DMS153 treated with DMSO at 0.1 percent for 48 hours (cell line): ENCODE results near the gene NEU4.
"Not testable (repeated sequence)": the region's sequence is repeated elsewhere in the genome, so short reads cannot be mapped to it uniquely, and the experiment has no call there.

Experiments
- DNase-seq: peaks from one replicate; lab custom pipeline; 2025; ENCODE audit not compliant: unreplicated experiment; lab: John Stamatoyannopoulos, UW

NEU4 gene

GRCh38 chr2:241812730-241813643, 4.0 kb downstream of the NEU4 start:
- no peak for DNase-seq

DNA sequence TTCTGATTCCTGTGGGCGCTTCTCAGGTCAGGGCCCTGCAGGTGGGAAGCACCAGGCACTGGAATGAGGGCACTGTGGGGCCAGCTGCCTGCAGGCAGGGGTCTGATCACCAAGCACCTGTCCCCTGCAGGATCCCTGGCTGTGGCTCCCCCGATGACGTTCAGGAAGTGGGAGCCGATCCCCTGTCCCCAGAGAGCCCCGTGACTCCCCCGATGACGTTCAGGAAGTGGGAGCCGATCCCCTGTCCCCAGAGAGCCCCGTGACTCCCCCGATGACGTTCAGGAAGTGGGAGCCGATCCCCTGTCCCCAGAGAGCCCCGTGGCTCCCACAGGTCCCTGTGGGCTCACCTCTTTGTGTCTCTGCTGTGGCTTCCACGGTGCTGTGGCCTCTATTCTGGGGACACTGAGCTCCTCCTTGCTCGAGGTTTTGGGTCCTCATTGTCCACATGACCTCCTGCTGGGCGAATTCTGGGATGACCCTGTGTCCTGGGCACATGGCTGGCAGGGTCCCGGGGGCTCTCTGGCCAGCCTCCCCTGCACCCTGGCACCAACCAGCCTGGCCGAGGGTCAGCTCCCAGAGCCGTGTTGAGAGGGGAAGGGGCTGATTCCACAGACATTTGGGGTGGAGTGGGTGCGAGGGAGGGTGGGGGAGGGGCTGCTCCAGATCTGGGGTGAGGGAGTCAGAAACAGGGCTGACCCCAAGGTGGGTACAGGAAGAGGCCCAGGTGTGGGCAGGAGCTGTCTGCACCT, 4.8 kb downstream of the NEU4 start:
- no peak for DNase-seq

GRCh38 chr2:241814393-241814642, 5.3 kb downstream of the NEU4 start:
- DNase-seq, result no peak

DNA sequence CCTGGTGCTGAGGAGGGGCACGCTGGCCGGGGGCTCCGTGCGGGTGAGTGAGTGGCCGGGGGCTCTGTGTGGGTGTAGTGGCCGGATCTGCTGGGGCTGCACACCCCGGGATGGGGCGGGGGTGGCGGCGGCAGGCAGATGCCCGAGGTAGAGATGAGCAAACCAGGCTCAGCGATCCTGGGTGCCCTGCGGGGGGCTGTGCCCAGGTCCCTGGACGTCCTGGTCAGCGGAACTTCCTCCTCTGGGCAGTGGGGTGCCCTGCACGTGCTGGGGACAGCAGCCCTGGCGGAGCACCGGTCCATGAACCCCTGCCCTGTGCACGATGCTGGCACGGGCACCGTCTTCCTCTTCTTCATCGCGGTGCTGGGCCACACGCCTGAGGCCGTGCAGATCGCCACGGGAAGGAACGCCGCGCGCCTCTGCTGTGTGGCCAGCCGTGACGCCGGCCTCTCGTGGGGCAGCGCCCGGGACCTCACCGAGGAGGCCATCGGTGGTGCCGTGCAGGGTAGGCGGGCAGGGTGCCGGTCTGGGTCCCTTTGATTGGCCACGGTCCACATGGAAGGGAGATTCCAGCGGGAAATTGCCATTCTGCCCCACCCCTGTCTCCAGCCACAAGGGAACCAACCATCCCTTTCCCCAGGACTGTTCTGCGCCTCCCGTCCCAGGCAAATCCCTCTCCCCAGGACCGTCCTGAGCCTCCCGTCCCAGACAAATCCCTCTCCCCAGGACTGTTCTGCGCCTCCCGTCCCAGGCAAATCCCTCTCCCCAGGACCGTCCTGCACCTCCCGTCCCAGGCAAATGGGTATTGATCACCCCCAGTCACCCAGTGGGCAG, 5.9 kb downstream of the NEU4 start:
- DNase-seq, result no peak

- no peak for DNase-seq
Observed at GRCh38 chr2:241815477-241816430, 6.8 kb downstream of the NEU4 start.

GRCh38 chr2:241816431-241817121, 7.6 kb downstream of the NEU4 start:
- no peak for DNase-seq

GRCh38 chr2:241817126-241817820, 8.3 kb downstream of the NEU4 start:
- no peak for DNase-seq

DNA sequence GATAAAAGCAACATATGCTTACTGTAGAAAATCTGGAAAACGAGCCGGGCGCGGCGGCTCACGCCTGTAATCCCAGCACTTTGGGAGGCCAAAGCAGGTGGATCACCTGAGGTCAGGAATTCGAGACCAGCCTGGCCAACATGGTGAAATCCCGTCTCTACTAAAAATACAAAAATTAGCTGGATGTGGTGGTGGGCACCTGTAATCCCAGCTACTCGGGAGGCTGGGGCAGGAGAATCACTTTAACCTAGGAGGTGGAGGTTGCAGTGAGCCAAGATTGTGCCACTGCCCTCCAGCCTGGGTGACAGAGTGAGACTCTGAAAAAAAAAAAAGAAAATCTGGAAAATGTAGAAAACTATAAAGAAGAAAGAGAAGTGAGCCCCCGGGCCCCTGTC, 8.8 kb downstream of the NEU4 start:
- not testable (repeated sequence) for DNase-seq

DNA sequence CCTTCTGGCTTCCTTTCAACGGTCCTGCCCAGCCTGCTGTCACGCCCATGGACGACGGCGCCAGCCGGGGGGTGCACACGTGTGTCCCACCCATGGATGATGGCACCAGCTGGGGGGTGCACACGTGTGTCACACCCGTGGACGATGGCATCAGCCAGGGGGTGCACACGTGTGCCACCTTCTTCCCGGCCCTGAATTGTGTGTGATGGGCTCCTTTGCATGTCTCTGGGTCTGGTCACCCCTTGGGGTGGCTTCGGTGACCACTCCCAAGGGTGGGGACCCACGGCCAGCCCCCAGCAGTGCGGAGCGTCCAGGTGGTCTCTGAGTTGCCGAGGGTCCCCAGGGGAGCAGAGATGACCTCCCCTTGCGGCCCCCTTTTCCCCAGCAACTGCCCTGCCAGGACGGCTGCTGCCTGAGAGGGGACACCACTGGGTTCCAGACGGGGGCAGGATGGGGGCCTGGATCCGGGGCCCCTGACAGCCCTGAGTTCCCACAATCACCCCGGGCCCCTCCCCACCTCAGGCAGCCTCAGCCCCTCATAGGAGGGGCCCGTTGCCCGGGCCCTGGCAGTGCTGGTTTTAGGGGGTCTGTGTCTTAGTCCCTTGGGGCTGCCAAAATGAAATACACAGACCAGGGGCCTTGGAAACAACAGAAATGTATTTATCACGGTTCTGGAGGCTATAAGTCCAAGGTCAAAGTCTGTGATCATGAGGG, 9.4 kb downstream of the NEU4 start:
- no peak for DNase-seq

- DNase-seq, result no peak
Observed at GRCh38 chr2:241818943-241819270, 9.9 kb downstream of the NEU4 start.

DNA sequence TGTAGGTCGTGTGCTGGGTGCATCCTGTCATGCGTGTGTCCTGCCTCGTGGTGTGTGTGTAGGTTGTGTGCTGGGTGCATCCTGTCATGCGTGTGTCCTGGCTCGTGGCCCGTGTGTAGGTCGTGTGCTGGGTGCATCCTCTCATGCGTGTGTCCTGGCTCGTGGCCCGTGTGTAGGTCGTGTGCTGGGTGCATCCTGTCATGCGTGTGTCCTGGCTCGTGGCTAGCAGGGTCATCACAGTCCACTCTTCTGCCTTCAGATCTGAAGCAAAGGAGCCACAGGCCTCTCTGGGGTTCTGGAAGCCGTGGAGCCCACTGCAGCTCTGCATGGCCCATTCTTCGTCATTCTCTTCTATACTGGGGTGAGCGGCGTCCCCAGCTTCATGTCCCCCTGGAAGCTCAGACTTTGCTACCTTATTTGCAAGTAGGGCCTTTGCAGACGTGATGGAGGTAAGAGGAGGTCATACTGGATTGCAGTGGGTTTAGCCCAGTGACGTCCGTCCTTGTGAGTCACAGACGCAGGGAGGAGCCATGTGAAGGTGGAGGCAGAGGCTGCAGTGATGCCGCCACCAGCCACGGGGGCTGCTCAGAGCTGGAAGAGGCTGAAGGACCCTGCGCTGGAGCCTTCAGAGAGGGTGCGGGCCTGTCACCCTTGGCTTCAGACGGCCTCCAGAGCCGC, 11.1 kb downstream of the NEU4 start:
- DNase-seq, result not testable (repeated sequence)

- no peak for DNase-seq
Observed at GRCh38 chr2:241820625-241821384, 11.8 kb downstream of the NEU4 start.

DNA sequence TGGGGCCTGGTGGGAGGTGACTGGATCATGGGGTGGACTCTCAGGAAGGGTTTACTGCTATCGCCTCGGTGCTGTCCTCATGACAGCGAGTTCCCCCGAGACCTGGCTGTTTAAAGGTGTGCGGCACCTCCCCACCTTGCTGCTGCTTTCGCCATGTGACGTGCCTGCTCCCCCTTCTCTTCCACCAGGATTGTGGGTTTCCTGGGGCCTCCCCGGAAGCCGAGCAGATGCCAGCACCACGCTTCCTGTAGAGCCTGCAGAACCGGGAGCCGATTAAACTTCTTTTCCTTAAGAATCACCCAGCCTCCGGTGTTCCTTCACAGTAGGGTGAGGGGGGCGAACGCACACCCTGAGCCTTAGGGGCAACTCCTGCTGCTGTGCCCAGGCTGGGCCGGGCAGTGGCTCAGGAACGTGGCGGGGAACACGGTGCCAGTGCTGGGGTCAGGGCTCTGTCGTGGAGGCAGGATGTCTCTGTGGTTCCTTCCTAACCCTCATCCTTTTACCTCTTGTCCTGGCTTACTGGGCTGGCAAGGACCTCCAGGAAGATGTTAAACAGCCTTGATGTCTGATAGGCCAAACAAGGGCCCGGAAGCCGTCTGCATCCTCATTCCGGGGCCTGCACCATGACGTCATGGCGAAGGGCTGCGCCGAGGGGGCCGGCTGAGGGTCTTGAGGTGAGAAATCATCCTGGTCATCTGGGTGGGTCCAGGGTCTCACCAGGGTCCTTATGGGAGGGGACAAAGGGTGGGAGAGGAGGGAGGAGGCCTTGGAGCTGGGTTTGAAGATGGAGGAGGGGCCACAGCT, 12.7 kb downstream of the NEU4 start:
- no peak for DNase-seq

DNA sequence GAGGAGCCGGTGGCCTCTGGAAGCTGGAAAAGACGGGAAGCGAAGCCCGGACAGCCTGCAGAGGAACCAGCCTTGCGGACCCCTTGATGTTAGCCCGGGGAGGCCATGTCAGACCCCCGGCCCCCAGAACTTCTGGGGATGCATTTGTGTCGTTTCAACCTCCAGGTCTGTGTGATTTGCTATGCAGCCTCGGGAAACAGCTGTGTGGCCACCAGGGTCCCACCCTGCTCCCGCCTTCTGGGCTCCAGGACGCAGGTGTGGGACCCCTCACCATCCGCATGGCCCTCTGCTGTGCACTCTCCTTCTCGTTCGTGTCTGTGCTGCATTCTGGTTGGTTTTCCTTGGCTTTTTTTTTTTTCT, 13.3 kb downstream of the NEU4 start:
- no peak for DNase-seq

DNA sequence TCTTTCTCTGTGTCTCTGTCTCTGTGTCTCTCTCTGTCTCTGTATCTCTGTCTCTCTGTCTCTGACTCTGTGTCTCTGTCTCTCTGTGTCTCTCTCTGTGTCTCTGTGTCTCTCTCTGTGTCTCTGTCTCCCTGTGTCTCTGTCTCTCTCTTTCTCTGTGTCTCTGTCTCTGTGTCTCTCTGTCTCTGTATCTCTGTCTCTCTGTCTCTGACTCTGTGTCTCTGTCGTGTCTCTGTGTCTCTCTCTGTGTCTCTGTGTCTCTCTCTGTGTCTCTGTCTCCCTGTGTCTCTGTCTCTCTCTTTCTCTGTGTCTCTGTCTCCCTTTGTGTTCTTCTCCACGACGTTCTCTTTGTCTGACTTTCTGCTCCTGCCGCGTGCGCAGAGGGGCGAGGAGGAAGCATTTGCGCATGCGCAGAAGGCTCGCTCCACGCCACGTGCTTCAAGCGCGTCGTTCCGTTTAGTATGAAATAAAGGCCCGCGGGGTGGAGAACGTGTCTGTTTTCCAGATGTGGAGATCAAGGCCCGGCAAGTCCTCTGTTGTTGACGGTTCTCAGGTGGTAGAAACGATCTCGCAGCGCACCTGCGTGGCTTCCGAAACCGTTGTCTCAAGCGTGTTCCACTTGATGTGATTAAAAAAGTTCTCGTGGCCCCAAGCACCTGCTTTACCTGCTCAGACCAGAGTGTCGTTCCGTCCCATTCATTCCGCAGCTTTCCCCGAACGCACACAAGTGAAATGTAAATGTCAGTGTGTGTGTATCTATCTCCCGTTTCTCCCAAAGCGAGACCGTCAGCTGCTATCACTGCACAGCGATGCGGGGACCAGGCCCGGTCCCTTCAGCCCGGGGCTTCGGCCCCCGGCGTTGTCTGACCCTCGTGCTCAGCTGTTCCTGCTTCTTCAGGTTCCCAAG, 14.8 kb downstream of the NEU4 start:
- not testable (repeated sequence) for DNase-seq

DNA sequence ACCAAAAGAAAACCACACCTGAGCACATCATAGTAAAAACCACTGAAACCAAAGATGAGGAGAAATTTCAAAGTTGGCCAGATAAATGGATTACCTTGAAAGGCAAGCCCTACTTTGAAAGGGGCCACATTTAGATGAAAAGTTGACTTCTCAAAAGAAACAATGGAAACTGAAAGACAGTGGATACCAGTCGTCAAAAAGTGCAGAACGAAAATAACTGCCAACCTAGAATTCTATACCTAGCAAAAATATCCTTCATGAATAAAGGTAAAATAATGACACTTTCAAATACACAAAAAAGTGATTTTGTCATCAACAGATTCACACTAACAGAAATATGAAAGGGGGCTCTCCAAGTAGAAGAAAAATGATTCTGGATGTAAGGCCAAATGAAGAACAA, 18.4 kb downstream of the NEU4 start:
- DNase-seq, result no peak
